Camera-type eye (tissue), 1 donor: ENCODE measurements around the gene ZNF160. TPM values are rescaled to one million over a fixed set of nuclear protein-coding genes. Genes with fewer than 3 reads are reported as not detected.

Source experiments
- total RNA-seq: library from RNA; depleted of rRNA; stranded (reverse); fragments of >200 nt; gene quantifications from one replicate; pipeline ENCODE4 v1.2.3, GENCODE V29; 2014

Gene ZNF160
- total RNA-seq, result 87.9 TPM

DNA sequence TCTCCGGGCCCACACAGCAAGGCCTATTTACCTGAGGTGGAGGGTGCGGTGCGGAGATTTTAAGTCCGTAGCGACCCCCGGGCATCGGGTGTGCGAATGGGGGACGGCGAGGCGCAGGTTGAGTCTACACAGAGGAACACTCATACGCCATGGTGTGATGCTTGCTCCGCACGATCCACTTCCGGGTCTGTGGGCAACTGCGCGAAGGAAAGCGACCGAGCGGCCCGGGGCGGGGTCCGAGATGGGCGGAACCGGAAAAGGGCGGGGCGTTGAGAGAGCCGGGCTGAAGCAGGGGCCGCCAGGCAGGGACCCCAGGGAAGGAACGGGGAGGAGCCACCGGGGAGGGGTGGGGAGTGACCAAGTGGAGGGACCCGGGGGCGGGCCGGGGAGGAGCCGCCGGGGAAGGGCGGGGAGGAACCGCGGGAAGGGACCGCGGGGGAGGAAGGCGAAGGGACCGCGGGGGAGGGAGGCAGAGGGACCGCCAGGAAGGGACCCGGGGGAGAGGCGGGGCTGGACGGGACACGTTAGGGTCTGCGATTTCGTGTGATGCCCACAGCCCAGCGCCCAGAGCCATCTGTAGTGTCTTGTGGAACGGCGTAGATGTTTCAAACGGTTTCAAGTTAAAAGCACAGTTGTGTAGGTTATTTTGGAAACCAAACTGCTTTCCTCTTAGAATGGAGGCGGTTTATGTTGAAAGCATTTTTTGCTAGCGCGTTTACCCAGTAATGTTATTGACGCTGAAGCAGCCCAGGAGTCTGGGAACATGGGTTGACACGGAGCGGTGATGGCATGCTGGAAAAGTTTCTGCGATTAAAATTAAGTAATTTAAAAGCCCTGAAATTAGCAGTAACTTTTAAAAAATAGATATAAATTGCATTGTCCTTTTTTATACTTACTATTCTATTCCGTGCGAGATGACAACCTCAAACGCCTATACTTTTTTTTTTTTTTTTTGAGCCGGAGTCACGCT, at the start of gene ZNF160:
Gene ZNF160, minus strand, starts transcription at position 189 of the 970 bp plus-strand sequence. CDS start 17,146 bp downstream, outside the sequence.

DNA sequence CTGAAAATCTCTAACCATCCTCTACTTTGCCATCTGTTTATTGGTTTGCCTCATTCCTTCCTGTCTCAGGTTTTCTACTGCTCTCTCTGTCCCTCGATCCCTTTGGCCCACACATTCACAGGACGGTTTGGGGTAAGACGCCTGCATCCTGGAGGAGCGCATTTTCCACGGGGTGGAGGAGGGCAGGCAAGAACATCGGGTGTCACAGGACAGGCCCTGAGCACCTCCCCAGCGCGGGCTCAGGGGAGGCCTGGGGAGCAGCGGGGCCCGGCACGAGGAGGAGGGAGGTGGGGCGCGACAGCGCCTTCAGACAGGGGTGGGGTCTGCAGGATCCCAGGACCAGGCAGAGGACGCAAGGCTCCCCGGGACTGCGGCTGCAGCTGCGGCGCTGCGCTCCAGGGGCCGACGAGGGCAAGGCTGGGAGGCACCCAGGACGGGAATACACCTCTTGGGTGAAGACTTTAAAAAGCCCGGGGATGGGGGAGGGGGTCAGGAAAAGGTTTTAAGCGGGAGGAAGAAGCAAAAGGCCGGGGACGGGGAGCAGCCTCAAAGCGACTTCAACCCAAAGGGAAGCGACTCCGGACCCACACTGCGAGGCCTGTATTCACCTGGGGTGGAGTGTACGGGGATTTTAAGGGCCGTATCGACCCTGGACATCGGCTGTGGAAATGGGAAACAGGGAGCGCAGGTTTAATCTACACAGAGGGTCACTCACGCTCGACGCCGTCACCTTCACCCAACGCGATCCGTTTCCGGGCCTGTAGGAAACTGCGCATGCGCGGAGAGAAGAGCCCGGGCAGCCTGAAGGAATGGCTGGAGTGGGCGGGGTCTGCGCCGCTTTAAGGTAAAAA, 29.1 kb upstream of the ZNF160 start, which contains the start of gene ZNF415:
Gene ZNF415, minus strand, starts transcription at position 770 of the 851 bp plus-strand sequence. CDS start 10,234 bp downstream, outside the sequence.

Other genes starting within 250 kb of the ZNF160 start
- 43.4 TPM for gene ZNF468, start 245.8 kb downstream of the ZNF160 start, total RNA-seq
- gene ZNF320, start 205.8 kb downstream of the ZNF160 start, total RNA-seq, result 51.3 TPM
- 16.1 TPM for gene ZNF888, start 180.0 kb downstream of the ZNF160 start, total RNA-seq
- 15.7 TPM for gene ZNF816, start 140.5 kb downstream of the ZNF160 start, total RNA-seq
- gene ERVV-1, start 89.5 kb downstream of the ZNF160 start, total RNA-seq, result not detected
- not detected for gene ERVV-2, start 58.7 kb downstream of the ZNF160 start, total RNA-seq
- gene ZNF415, start 29.5 kb upstream of the ZNF160 start, total RNA-seq, result 25.6 TPM
- gene ZNF347, start 55.6 kb upstream of the ZNF160 start, total RNA-seq, result 22.3 TPM
- 4.3 TPM for gene ZNF665, start 89.9 kb upstream of the ZNF160 start, total RNA-seq
- gene ZNF677, start 151.5 kb upstream of the ZNF160 start, total RNA-seq, result 67.0 TPM
- gene VN1R2, start 154.9 kb upstream of the ZNF160 start, total RNA-seq, result not detected
- not detected for gene VN1R4, start 164.3 kb upstream of the ZNF160 start, total RNA-seq
- 13.0 TPM for gene ZNF845, start 230.3 kb upstream of the ZNF160 start, total RNA-seq